ENCODE data around the gene SSH2. TPM values are rescaled to one million over a fixed set of nuclear protein-coding genes. Genes with fewer than 3 reads are reported as not detected.

SSH2 gene
- total and polyA plus RNA-seq, 2 of the 13 experiments (the other 11 are each of a cell fraction or from before 2014, with no cell fraction given), result 6.0 to 6.4 TPM

- POLR2A ChIA-PET, result no interaction called here
- intact Hi-C loops (cut with micrococcal nuclease; ENCODE audit: unreplicated experiment) (no loop called here), in situ Hi-C loops (cut with HindIII; ENCODE audit: extremely low pct_ligation_motif_present, low pct_unique_long_range_greater_than_20kb) (no loop called here)
- TF ChIP-seq ELF1 (CRISPR knock-in tag; IDR thresholded peaks at IDR 0.05) (no peak), THAP11 (CRISPR knock-in tag; IDR thresholded peaks at IDR 0.05) (no peak), ATM (IDR thresholded peaks at IDR 0.05; ENCODE audit: borderline replicate concordance) (no peak), GMEB1 (CRISPR knock-in tag; IDR thresholded peaks at IDR 0.05; ENCODE audit: borderline replicate concordance) (no peak), ZBTB44 (CRISPR knock-in tag; IDR thresholded peaks at IDR 0.05) (no peak), PLRG1 (conservative IDR thresholded peaks at IDR 0.05) (no peak), ZNF879 (CRISPR knock-in tag; IDR thresholded peaks at IDR 0.05) (no peak), POGK (CRISPR knock-in tag; conservative IDR thresholded peaks at IDR 0.05) (no peak), ZNF709 (CRISPR knock-in tag; IDR thresholded peaks at IDR 0.05) (no peak), FIP1L1 (IDR thresholded peaks at IDR 0.05; ENCODE audit: borderline replicate concordance, insufficient read depth, low read depth, low read length) (no peak), AGO2 (optimal IDR thresholded peaks at IDR 0.05; ENCODE audit: low read depth, low read length) (no peak), SRSF4 (IDR thresholded peaks at IDR 0.05; ENCODE audit: low read depth, low read length, poor library complexity, severe bottlenecking) (no peak)
- no peak overlapping the region for H3K4me2 ChIP-seq (ENCODE audit: low read depth, low read length)
- ATAC-seq (no peak), FAIRE-seq (no peak), DNase-seq (ENCODE audit: low spot score) (no peak)
- BruUV-seq (replicated peaks), result no TSS peak
- CTCF ChIA-PET (ENCODE audit: low intra/inter-chr PET ratio, low total read pairs), result no interaction called here
- no peak overlapping the region for H3K27ac ChIP-seq (ENCODE audit: extremely low read length, insufficient read depth, low read length)
- no peak overlapping the region for H3K9ac ChIP-seq (ENCODE audit: insufficient read depth, low read depth, low read length)
- no peaks in the 10 kb centered on the region; a peak in 1 of 5 replicates for H3K27me3 ChIP-seq (ENCODE audit: control insufficient read depth in 1 of 2, insufficient read depth in 2 of 2, low read length in 2 of 2)
- no peaks in the 10 kb centered on the region for H4K20me1 ChIP-seq (ENCODE audit: insufficient read depth, low read length)
- no peak overlapping the region for H3K4me3 ChIP-seq (replicated peaks in 1 of 3; ENCODE audit: insufficient read depth in 1 of 3, low read depth in 2 of 3, low read length in 3 of 3)
- no peaks in the 10 kb centered on the region for H3K4me1 ChIP-seq (ENCODE audit: insufficient read depth, low read length)
- no peaks in the 10 kb centered on the region for H3K79me2 ChIP-seq (ENCODE audit: insufficient read depth, low read length)
- no peak overlapping the region for H2AFZ ChIP-seq (ENCODE audit: low read length)
- H3K9me3 ChIP-seq (ENCODE audit: low read length), result peaks cover 8% of the 10 kb centered on the region
- no peaks in the 10 kb centered on the region for H3K36me3 ChIP-seq (replicated peaks in 1 of 2; ENCODE audit: control insufficient read depth in 1 of 2, insufficient read depth in 2 of 2, low read length in 2 of 2)
Observed at GRCh38 chr17:29949696-29950095, 19.7 kb upstream of the SSH2 start.

Data from HepG2 (cell line).